Eye (tissue), 1 donor: ENCODE results near the gene LCE1A.
A peak's percentile ranks its signal among the peaks of the same experiment; 100 is the strongest.

ENCODE experiments used
- DNase-seq: peaks from one replicate; pipeline ENCODE4 v3.0.0-alpha.2; 2015

The LCE1A gene, protein sequence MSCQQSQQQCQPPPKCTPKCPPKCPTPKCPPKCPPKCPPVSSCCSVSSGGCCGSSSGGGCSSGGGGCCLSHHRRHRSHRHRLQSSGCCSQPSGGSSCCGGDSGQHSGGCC

DNA sequence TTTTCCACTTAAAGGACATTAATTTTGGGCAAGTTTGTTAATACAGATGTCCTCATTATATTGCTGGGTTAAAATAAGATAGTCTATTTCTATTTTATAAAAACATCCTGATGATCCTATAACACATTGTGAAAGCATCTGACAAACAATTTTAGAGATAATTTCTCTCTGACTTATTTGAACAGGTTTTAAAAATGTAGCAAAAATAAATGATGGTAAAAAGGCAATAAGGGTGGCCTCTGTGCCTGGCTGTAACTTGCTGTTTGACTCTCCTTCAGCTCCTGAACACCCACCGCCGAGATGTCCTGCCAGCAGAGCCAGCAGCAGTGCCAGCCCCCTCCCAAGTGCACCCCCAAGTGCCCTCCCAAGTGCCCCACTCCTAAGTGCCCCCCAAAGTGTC lies at the start of gene LCE1A:
Gene LCE1A (plus strand): TSS at position 301 of the 400 bp plus-strand sequence. CDS start 0 bp downstream, at position 301.
- no peak for DNase-seq

DNA sequence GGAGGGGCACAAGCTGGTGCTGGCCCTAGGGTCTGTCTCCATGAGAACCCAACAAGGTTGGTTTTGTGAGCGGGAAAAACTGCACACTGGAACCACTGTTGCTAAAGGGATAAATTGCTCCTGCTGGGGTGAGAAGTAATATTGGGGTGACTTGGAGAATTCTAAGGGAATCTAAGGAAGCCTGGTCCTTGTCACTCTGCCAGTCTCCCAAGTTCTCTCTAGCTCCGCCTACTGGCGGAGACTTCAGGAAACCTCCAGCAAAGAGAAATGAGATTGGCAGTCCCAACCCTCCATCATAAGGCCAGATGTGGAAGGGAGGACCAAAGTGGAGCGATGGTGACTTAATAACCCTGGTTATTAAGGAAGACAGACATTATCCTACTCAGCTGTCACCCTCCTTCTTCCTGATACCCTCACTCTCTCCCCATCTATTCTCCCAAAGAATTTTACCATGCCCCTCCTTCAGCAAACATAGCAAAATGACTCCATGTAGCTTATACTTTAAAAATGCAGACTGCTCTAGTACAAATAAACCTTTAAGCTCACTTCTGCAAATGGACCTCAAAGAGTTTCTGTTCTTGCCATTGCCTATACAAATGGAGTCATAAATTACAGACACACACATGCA lies 49.6 kb upstream of the LCE1A start:
- DNase-seq, result no peak

DNA sequence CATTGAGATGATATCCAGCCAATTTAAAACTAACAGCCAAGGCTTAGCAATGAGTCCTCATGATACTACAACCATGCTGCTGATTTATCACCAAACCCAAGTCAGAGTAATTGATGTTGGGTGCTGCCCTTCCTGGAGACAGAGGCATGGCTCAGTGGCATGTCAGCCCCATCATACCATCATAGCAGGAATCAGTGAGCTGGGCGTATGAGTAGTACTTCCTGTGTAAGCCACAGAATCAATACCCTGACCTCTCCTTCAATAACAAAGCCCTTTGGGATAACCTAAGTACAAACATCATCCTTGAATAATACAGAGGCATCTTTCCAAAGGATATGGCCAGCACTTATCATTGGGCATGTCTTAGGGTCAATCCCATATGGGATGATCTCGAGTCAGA lies 44.2 kb upstream of the LCE1A start:
- DNase-seq, result no peak

DNA sequence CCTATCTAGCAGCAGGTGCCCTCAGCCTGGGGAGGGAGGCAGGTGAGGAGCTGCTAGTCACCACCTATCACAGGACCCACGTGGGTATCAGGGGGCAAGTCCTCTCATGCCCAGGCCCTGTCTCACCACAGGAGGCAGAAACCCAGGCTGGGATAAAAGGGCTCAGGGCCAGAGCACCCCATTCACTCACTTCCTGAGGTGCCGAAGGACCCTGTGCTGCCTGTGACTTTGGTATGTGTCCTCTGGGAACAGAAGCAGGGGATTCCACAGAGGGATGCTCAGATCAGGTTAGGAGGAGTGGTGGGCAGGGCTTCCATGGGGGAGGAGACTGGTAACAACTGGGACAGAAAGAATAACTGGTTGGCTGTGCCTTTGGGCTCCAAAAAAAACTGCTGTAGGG lies 41.2 kb upstream of the LCE1A start, which contains the start of gene LCE1E:
Gene LCE1E (plus strand): TSS at position 181 of the 400 bp plus-strand sequence. CDS start 1,043 bp downstream, outside the sequence.
- DNase-seq, result no peak

DNA sequence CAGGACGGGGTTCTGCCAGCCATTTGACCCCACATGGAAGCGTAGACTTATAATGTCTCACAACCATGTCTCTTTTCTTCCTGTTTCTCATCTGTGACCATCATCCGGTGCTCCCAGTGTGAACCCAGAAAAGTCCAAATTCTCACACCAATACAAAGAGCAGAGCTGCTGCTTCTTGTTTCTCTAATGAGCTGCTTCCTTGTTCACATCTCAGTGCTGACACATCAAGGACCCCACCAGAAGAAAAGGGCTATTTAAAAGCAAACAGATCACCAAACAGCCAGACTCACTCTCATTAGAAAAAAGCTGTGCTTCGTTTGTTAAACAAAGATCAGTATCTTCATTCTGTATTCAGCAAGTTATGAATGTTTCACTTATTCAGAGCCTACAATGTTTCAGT lies 31.6 kb upstream of the LCE1A start:
- DNase-seq, result no peak

DNA sequence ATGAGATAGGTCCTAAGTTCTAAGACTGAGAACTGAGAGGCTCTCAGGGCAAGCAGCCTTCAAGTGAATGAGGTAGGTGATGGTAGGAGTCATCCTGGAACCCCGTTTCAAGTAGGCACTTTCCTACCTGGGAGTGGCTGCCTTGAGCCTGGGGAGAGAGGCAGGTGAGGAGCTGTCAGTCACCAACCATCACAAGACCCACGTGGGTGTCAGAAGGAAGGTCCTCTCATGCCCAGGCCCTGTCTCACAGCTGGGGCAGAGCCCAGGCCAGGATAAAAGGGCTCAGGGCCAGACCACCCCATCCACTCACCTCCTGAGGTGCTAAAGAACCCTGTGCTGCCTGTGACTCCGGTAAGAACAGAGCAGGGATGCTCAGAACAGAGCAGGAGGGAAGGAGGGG lies 30.9 kb upstream of the LCE1A start, which contains the start of gene LCE1D:
Gene LCE1D (plus strand): TSS at position 301 of the 400 bp plus-strand sequence. CDS start 1,074 bp downstream, outside the sequence.
- no peak for DNase-seq

DNA sequence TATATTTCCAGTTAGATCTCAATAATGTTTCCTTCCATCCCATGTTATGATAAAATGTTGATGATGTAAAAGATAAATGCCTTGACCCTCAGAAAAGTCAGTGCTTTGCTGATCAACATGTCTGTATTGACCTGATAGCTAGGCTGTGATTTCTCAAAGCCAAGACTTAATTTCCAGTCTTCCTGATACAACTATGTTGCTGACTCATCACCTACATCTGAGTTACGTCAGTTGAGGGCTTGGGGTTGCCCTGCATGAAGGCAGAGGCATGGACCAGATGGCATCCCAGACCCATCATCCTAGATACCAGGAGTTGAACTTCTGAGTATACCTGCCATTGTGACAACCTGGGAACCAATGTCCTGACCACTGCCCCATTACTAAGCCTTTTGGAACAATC lies 25.9 kb upstream of the LCE1A start:
- no peak for DNase-seq

DNA sequence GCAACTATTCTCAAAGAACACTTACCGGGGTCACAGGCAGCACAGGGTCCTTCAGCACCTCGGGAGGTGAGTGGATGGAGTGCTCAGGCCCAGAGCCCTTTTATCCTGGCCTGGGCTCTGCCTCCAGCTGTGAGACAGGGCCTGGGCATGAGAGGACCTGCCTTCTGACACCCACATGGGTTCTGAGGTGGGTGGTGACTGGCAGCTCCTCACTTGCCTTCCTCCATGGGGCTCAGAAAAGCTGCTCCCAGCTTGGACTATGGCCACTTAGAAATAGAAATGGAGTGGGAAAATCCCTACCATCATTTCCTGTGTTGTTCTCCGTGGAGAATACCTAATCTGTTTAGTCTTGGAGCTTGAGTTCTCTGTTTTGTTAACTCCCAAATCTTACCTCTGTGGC lies 20.7 kb upstream of the LCE1A start, which contains the start of gene LCE1C:
Gene LCE1C (minus strand): TSS at position 76 of the 400 bp plus-strand sequence. CDS start 1,173 bp downstream, outside the sequence.
- DNase-seq, result no peak

DNA sequence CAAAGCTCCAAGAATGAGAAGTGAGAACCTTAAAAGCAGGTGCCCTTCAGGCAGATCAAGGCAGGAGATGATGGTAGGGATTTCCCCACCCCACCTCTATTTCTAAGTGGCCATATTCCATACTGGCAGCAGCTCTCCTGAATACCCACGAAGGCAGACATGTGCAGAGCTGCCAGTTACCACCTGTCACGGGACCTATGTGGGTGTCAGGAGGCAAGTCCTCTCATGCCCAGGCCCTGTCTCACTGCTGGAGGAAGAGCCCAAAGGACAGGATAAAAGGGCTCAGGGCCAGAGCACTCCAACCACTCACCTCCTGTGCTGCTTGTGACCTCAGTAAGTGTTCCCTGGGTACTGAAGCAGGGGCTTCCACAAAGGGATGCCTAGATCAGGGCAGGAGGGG lies 16.2 kb upstream of the LCE1A start:
- no peak for DNase-seq

DNA sequence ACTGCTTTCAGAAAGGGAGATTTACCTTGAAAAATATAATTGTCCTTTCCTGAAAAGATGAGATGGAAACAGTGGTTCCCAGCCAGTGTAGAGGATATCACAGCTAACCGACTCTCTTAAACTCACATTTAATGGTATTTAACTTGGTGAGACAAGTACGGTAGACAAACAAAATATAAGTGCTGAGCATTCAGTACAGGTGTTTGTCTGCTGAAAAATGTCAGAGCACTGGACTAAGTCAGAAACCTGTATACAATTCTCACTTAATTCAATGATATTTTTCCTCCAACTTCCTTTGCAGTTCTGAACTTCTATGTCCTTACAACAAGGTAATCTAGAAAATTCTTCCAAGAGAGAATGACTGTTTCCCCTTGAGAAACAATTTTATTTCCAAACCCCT lies 15.6 kb upstream of the LCE1A start, which contains the start of gene LCE1B:
Gene LCE1B (plus strand): TSS at position 301 of the 400 bp plus-strand sequence. CDS start 476 bp downstream, outside the sequence.
- DNase-seq, result no peak

DNA sequence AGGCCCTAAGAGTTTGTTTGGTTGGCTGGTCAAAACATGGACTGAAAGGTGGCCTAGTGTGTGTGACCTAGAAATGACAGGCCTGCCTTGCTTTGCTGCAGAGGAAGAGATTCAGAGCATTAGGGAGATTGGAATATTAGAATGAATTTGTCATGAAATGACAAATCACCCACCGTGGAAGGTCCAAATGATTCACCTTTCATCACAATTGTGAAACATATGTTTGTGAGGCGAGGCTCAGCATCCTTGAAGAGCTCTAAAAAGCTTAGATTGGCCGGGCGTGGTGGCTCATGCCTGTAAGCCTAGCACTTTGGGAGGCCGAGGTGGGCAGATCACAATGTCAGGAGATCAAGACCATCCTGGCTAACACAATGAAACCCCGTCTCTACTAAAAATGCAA lies 10.0 kb upstream of the LCE1A start:
- DNase-seq, result no peak

DNA sequence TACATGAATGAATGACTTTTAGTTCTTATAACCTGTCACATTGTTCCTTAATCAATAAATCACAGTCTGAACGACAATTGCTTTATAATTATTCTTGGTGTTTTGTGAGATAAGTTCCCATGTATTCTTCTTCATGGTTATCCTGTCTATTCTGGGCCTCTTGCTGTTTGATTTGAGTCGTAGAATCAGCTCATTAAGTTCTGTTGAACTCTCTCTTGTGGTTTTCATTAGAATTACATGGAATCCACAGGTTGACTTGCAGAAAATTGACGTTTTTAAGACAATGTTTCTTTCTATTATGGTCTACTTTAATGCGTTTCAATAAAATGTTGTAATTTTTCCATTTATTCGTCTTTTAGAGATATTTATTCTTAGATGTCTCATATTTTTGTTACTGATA lies 4.0 kb upstream of the LCE1A start:
- no peak for DNase-seq

DNA sequence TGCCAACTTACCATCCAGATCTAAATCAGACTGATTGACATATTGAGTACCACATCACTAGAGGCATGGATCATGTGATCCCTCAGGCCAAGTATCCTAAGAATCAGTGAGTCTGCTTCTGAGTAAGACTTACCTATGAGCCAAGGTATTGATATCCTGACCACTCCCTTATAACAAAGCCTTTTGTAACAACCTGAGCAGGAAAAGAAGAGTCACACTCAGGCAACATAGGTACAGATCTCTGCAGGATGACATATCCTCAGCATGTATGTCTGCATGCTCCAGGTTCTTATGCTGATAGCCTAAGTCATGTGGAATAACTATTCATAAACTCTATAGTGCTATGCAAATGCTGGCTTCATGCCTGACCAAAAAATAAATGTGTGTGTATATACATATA lies 2.3 kb upstream of the LCE1A start:
- DNase-seq, result no peak

DNA sequence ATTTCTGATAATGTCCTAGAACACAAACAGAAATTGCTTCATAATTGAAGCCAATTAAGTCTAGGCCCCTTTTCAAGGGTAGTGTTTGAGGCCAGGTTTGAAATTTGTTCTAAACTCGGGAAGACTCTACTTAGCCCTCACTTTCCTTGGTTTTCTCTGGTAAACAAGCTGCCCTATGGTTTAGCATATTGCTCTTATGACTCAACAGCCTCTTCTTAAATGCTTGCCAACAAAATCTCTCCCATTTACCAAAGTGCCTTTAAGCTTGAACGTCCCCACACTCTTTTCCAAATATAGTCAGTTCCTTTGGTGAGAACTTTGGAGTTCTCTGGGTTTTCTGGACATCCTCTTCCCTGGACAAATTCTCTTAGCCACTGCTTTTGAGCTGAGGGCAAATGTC lies 9.6 kb downstream of the LCE1A start:
- DNase-seq, result no peak

DNA sequence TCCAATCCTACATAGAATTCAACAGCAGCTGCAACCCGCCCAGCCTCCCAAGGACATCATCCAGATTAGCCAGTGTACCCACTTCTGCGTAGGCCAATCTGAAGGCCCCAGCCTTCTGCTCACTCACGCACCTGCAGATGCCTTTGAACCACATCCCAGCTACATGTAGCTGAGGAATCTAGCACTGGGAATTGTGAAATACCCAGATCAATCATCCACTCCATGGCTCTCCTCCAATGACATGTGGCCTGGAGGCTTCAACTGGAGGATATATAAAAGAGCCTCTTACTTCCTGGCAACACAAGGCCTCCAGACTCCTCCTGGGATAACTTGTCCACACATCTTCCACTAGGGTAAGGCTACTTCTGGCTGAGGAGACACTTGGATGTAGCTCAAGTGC lies 15.3 kb downstream of the LCE1A start, which contains the start of gene LCE6A:
Gene LCE6A (plus strand): TSS at position 301 of the 400 bp plus-strand sequence. CDS start 665 bp downstream, outside the sequence.
- DNase-seq, result no peak

DNA sequence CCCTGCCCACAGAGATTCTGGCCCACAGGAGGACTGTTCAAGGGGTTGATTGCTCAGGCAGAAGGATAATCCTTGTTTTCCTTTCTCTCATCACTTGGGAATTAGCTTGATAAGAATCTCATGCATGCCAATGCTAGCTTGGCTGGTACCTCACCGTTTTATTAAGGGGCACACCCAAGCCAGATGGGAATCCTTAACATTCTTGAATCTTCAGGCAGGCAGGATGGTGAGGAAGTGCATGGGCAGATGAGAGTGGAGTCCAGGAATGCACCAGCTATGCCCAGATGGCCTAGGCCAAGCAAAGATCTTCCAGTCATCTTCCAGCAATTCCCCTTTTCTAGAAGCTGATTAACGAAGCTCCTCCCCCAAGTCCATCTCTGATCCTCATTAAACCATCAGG lies 28.4 kb downstream of the LCE1A start:
- DNase-seq, result no peak

DNA sequence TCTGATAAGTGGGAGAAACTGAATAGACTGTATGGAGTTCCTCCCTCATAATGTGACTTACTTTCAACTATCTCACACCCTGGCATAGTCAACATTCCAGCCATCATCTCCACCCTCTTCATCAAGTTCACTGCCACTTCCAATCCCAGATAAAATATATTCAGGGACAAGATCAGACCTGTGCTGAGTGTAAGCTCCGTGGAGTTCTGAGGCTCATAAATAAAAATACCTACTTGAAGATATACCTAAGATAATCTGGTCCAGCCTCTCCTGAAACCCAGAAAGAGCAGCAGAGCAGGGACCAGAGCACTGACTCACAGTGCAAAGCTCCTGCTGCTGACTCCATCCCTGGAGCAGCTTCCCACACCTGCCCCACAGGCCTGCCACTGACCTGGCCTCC lies 30.8 kb downstream of the LCE1A start:
- no peak for DNase-seq

DNA sequence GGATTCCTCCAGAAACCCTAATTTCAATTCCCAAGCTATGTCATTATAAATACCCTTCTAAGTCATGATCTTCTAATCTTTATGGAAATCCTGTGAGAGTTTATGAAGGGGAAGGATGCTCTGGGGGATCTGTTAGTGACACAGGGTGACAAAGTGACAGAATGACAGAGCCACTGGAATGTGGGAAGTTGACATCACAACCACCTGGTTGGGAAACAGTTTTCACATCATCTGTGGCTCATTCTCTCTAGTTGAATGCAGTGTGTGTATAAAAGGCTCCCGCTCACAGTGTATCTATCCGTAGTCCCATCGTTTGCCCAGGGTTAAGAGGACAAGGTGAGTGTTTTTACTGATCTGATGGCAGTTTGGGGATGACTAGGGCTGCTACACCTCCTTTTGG lies 32.4 kb downstream of the LCE1A start, which contains the start of gene LCE7A:
Gene LCE7A (plus strand): TSS at position 301 of the 400 bp plus-strand sequence. CDS start 702 bp downstream, outside the sequence.
- DNase-seq, result no peak

DNA sequence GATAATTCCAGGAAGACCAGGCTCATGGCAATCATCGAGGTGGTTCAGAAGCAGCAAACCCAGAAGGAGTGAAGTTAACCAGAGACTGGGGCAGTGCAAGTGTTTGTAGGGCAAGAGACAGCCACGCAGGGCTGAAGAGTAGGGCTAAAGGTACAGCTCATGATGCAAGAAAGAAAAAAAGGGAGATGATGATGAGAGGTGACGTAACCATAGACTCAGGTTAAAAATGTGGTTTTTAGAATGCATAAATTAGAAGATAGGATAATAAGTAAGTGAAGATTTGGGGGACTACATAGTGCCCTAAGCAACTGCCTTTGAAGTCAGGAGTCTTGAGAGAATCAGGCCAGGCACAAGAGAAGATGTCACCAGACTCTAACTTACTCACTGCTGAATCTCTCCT lies 32.9 kb downstream of the LCE1A start:
- DNase-seq, result no peak

DNA sequence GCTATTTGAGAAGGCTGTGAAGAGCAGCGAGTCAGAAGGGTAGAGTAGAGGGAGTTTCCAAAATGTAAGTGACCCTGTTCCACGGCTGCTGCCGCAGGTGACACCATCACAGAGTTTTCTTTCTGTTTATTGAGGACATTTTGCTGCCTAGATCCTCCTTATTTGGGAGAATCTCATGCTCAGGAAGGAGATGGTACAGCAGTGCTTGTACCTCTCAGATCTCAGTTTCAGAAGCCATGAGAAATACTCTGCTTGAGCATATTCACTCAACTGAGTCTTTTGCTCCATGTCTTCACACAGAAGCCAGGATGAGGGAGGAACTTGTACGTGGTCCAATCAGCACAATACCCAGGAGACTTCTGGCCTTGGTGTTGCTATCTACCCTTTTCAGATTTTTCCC lies 34.1 kb downstream of the LCE1A start:
- DNase-seq, result no peak

DNA sequence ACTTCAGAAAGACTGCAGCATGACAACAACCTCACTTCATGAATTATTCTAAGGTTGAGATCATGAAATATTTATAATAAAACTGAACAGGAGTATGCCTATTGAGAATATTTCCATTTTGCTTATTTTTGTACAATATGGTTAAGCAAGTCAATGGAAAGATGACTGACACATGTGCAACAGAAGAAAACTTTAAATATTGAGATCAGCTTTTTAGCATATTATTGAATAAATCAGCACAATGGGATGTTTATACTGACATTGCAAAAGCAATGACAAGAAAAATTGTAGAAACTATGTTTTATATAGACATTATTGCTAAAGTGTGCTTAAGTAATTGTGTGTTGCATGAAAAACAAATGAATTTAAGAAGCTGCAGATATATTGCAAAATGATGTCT lies 37.2 kb downstream of the LCE1A start:
- DNase-seq, result no peak

DNA sequence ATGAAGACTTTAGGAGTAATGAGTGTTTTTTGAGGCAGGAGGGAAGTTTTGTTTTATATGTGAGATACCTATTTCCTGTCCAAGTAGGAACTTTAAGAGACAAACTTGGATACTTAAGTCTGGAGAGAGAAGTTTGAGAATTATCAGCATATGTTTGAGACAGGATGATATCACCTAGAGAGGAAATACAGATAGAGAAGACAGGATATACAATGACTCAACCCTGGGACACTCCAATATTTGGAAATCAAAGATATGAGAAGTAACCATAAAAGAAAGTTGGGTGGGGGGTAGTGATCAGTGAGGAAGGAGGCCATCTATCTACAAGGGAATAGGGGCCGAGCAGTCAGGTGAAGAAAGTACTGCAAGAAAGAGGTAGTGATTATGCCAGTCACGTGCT lies 39.0 kb downstream of the LCE1A start:
- no peak for DNase-seq

DNA sequence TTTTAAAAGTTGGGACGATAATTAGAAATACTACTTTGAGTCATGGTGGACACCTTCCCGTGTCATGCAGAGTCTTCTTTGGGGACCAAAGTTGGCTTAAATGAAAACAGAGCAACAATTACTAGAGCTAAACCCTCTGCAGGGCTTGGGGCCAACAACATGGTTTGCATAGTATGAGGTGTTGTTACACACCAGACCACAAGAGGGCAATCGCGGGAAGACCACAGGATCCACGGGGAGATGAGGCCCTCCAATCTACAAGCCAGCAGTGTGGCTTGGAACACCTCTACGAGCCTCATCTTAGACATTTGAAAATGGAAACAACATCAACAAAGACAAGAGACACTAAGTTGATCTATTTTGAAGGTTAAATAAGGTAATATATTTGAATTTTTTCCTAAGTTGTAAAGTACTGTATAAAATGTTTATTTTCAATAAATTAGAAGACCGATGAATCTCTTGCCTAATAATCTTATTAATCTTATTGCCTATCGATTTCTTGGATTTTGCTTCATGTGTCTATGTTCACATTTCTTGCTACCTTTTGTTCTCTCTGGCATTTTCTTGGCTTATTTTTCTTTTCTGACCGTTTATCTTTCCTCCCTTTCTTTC lies 42.6 kb downstream of the LCE1A start:
- peak; percentile 87 for DNase-seq
